Adrenal gland (tissue), 12 donors: ENCODE data around the gene DSG4. TPM values are rescaled to one million over a fixed set of nuclear protein-coding genes. Genes with fewer than 3 reads are reported as not detected.

ENCODE experiments used
- DNase-seq, 7 donors: peaks; one replicate each; pipeline ENCODE4 v3.0.0-alpha.2; 2019 to 2020
- H3K27ac ChIP-seq, 5 donors: fragments of 200-600 bp; sonication (generic) in 4 of 5; 1 replicate in 3 of 5; 2 replicates in 2 of 5; pipeline versions ENCODE4 v1.5.1 to v1.8.0; 2016 to 2020; ENCODE audit warnings: mild to moderate bottlenecking in 1 of 5
- H3K27me3 ChIP-seq: fragments of 200-600 bp; 2 replicates; pipeline ENCODE4 v1.8.0; 2021
- H3K36me3 ChIP-seq, 2 donors: fragments of 200-600 bp; replicated peaks in 1 of 2; 1 replicate in 1 of 2; 2 replicates in 1 of 2; pipeline versions ENCODE4 v1.5.1 to v1.8.0; 2018 to 2022
- H3K4me1 ChIP-seq, 2 donors: fragments of 200-600 bp; replicated peaks in 1 of 2; 1 replicate in 1 of 2; 2 replicates in 1 of 2; pipeline versions ENCODE4 v1.5.1 to v1.8.0; 2018 to 2021
- H3K4me3 ChIP-seq, 4 donors: fragments of 200-600 bp; sonication (generic) in 3 of 4; one replicate each; pipeline ENCODE4 v1.5.1; 2016 to 2018
- H3K9me3 ChIP-seq, 3 donors: fragments of 200-600 bp; sonication (generic) in 1 of 3; replicated peaks in 1 of 3; 1 replicate in 2 of 3; 2 replicates in 1 of 3; pipeline versions ENCODE4 v1.5.1 to v1.8.0; 2016 to 2021
- POLR2A ChIP-seq, 2 donors: fragments of 450-650 bp; IDR thresholded peaks; one replicate each; pipeline ENCODE4 v1.6.1; 2017; ENCODE audit warnings: antibody characterized with exemption in 2 of 2, mild to moderate bottlenecking in 2 of 2, moderate library complexity in 1 of 2
- WGBS, 4 donors: extraction: QIAGEN DNeasy Blood & Tissue Kit in 2 of 4; methylation state at CpG; one replicate each; pipeline versions ENCODE4 v1.1.5 to v1.1.7; 2013 to 2017; 5-methylcytosine and 5-hydroxymethylcytosine counted together
- intact Hi-C, 2 donors: fragments of 100-400 bp; cut with DNase I; formaldehyde crosslinking; loops; one replicate each; pipeline versions ENCODE4 v1.14.1 to v1.15.0; 2022 to 2023
- polyA plus RNA-seq, 3 donors: library from polyadenylated mRNA; stranded (reverse); fragments of 200-250 nt in 2 of 3; fragments of 350-450 nt in 1 of 3; fragmentation: Illumina TruSeq in 1 of 3; extraction: RNeasy Lipid Tissue Mini Kit (QIAGEN cat#74804) in 1 of 3; gene quantifications; one replicate each; pipeline ENCODE4 v1.2.3, GENCODE V29; 2013 to 2014
- total RNA-seq, 9 donors: library from RNA; depleted of rRNA in 4 of 9; stranded (reverse); fragments of >200 nt in 4 of 9; fragments of 120-200 nt in 1 of 9; fragmentation: NEBNext Ultra II Directional in 1 of 9; extraction: Animal tissue kit (Norgen Biotek cat#: 25700) in 1 of 9; gene quantifications; one replicate each; pipeline versions ENCODE4 v1.1.0 to v1.2.4, GENCODE V29; 2013 to 2023
- TF ChIP-seq, protein P1 (sequence below), 6 experiments: fragments of 450-650 bp in 4 of 6; fragments of 200-600 bp in 2 of 6; sonication (generic) in 1 of 6; IDR thresholded peaks; 1 replicate in 5 of 6; 2 replicates in 1 of 6; pipeline versions ENCODE4 v1.5.1 to v1.8.0; 2016 to 2021; ENCODE audit warnings: antibody characterized with exemption in 6 of 6, mild to moderate bottlenecking in 2 of 6, moderate library complexity in 1 of 6
- donor health status: healthy with polysubstance abuse.
- donor health status: Bipolar disorder and iron deficiency.
- donor health status: DM: yes; HTN: yes; CAD: no.
- donor health status: DM: no; HTN: no; CAD: no.
- donor health status: DM: no; HTN: no; CAD: no.
- donor health status: DM: yes; HTN: yes; CAD: no.

Gene DSG4
- total and polyA plus RNA-seq, 12 donors: not detected

DNA sequence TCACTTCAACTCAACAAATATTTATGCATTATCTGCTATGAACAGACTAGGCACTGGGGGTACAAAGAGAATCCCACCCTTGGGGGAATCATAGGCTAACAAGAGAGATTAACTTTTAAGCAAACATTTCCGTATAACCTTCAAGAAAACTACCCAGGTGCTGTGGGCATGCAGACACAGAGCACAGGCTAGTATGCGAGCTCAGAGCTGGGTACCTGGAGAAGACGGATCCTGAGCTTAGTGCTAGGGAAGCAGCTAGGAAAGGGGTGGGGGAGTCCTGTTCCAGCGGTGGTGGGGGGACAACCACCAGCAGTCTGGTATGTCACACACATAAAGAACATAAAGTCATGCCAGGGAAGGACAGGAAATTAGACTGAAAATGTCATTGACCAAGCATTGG, 53.5 kb downstream of the DSG4 start:
- intact Hi-C loops: no loop called here
- no peak overlapping the region for H3K4me3 ChIP-seq

GRCh38 chr18:31430554-31430953, 54.0 kb downstream of the DSG4 start:
- H3K4me3 ChIP-seq: no peak overlapping the region
- no peaks in the 10 kb centered on the region for H3K27me3 ChIP-seq
- no peak for TF ChIP-seq POLR2A (IDR thresholded peaks at IDR 0.05)
- TF ChIP-seq, protein P1, sequence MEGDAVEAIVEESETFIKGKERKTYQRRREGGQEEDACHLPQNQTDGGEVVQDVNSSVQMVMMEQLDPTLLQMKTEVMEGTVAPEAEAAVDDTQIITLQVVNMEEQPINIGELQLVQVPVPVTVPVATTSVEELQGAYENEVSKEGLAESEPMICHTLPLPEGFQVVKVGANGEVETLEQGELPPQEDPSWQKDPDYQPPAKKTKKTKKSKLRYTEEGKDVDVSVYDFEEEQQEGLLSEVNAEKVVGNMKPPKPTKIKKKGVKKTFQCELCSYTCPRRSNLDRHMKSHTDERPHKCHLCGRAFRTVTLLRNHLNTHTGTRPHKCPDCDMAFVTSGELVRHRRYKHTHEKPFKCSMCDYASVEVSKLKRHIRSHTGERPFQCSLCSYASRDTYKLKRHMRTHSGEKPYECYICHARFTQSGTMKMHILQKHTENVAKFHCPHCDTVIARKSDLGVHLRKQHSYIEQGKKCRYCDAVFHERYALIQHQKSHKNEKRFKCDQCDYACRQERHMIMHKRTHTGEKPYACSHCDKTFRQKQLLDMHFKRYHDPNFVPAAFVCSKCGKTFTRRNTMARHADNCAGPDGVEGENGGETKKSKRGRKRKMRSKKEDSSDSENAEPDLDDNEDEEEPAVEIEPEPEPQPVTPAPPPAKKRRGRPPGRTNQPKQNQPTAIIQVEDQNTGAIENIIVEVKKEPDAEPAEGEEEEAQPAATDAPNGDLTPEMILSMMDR (IDR thresholded peaks at IDR 0.05): no peak
- H3K27ac ChIP-seq: no peak overlapping the region
- H3K36me3 ChIP-seq: no peaks in the 10 kb centered on the region
- no peaks in the 10 kb centered on the region for H3K9me3 ChIP-seq
- no peak for DNase-seq
- no peaks in the 10 kb centered on the region for H3K4me1 ChIP-seq
- 33 to 77% (median 53%) methylated on average over 1 of the region's 1 CpG for WGBS, 4 donors
- intact Hi-C loops: no loop called here

More for the DNA sequence above, 53.5 kb downstream of the DSG4 start:
- no peak overlapping the region for H3K27ac ChIP-seq
- 62 to 74% (median 67%) methylated on average over 4 of the region's 4 CpGs for whole genome bisulfite sequencing, 4 donors
- TF ChIP-seq, protein P1 (IDR thresholded peaks at IDR 0.05): no peak
- TF ChIP-seq POLR2A (IDR thresholded peaks at IDR 0.05): no peak
- DNase-seq: no peak
- no peaks in the 10 kb centered on the region for H3K4me1 ChIP-seq
- no peaks in the 10 kb centered on the region for H3K27me3 ChIP-seq
- no peaks in the 10 kb centered on the region for H3K9me3 ChIP-seq
- H3K36me3 ChIP-seq: no peaks in the 10 kb centered on the region

DNA sequence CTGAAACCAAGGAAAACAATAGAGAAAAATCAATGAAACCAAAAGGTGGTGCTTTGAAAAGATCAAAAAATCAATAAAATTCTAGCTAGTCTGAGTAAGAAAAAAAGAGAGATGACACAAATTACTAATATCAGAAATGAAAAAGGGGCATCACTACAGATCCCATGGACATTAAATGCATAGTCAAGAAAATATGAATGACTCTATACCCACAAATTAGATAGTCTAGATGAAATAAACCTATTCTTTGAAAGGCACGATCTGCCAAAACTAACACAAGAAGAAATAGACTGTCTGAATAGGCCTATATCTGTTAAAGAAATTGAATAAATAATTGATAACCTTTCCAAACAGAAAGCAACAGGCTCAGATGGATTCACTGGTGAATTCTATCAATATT, 55.7 kb downstream of the DSG4 start:
- Histone ChIP-seq H3K4me1 (no peaks in the 10 kb centered on the region), H3K27me3 (no peaks in the 10 kb centered on the region), H3K27ac (no peak overlapping the region), H3K4me3 (no peak overlapping the region), H3K36me3 (no peaks in the 10 kb centered on the region), H3K9me3 (no peaks in the 10 kb centered on the region)
- WGBS, 4 donors: 66 to 89% (median 75%) methylated on average over 1 of the region's 1 CpG
- no peak for TF ChIP-seq POLR2A (IDR thresholded peaks at IDR 0.05)
- TF ChIP-seq, protein P1 (IDR thresholded peaks at IDR 0.05): no peak
- intact Hi-C loops: no loop called here
- no peak for DNase-seq

GRCh38 chr18:31436825-31437224, 60.2 kb downstream of the DSG4 start:
- intact Hi-C loops: no loop called here
- Histone ChIP-seq H3K36me3 (no peaks in the 10 kb centered on the region), H3K4me3 (no peak overlapping the region), H3K27me3 (no peaks in the 10 kb centered on the region), H3K27ac (no peak overlapping the region), H3K4me1 (no peaks in the 10 kb centered on the region), H3K9me3 (no peaks in the 10 kb centered on the region)
- TF ChIP-seq, protein P1 (IDR thresholded peaks at IDR 0.05): no peak
- TF ChIP-seq POLR2A (IDR thresholded peaks at IDR 0.05): no peak
- no peak for DNase-seq
- WGBS, 4 donors: 58 to 77% (median 70%) methylated on average over 3 of the region's 3 CpGs
